A673 (cell line): Measurements from ENCODE around the gene SPOCD1. TPM values are rescaled to one million over a fixed set of nuclear protein-coding genes. Genes with fewer than 3 reads are reported as not detected.

Experiments
- BruUV-seq: library from RNA; stranded (reverse); fragments of 400-500 nt; replicated peaks from 2 replicates; lab custom pipeline; 2021; lab: Mats Ljungman, UMichigan
- CTCF ChIA-PET: fragments of 300-600 bp; sonication (Branson Sonifier 250); formaldehyde crosslinking; loops from one replicate; lab custom pipeline; 2022; ENCODE audit warnings: antibody characterized with exemption; lab: Charles Lee
- POLR2A ChIA-PET: fragments of 300-600 bp; sonication (Branson Sonifier 250); formaldehyde crosslinking; loops from one replicate; lab custom pipeline; 2022; ENCODE audit warnings: antibody characterized with exemption; ENCODE audit not compliant: low non-redundant PET; lab: Charles Lee
- DNase-seq: peaks from one replicate; pipeline ENCODE4 v3.0.0-alpha.2; 2015; ENCODE audit warnings: low spot score
- H3K27ac ChIP-seq: fragments of 200-600 bp; sonication (generic); 2 replicates; pipeline ENCODE4 v1.5.1; 2016; ENCODE audit warnings: mixed run types, low read depth, mild to moderate bottlenecking, mixed read lengths, antibody characterized with exemption, low read length; ENCODE audit not compliant: poor library complexity, severe bottlenecking
- H3K27me3 ChIP-seq: fragments of 200-600 bp; sonication (generic); replicated peaks from 2 replicates; pipeline ENCODE4 v1.6.1; 2017; ENCODE audit warnings: mixed run types, low read depth, mild to moderate bottlenecking, mixed read lengths, antibody characterized with exemption, low read length; ENCODE audit not compliant: insufficient read depth, poor library complexity
- H3K36me3 ChIP-seq: fragments of 200-600 bp; sonication (generic); 2 replicates; pipeline ENCODE4 v1.6.1; 2016; ENCODE audit warnings: mixed run types, mild to moderate bottlenecking, mixed read lengths, antibody characterized with exemption, low read length; ENCODE audit not compliant: insufficient read depth, poor library complexity, severe bottlenecking
- H3K4me1 ChIP-seq: fragments of 200-600 bp; sonication (generic); 2 replicates; pipeline ENCODE4 v1.6.1; 2017; ENCODE audit warnings: mixed run types, mild to moderate bottlenecking, mixed read lengths, antibody characterized with exemption, low read length; ENCODE audit not compliant: insufficient read depth, poor library complexity, severe bottlenecking
- H3K4me3 ChIP-seq: fragments of 200-600 bp; sonication (generic); 2 replicates; pipeline ENCODE4 v1.5.1; 2016; ENCODE audit warnings: low read depth, mixed run types, mild to moderate bottlenecking, mixed read lengths, low read length; ENCODE audit not compliant: poor library complexity, severe bottlenecking
- H3K9me3 ChIP-seq: fragments of 200-600 bp; sonication (generic); 2 replicates; pipeline ENCODE4 v1.6.1; 2016; ENCODE audit warnings: mixed run types, low read depth, mild to moderate bottlenecking, mixed read lengths, antibody characterized with exemption, low read length; ENCODE audit not compliant: poor library complexity, severe bottlenecking
- CTCF ChIP-seq: fragments of 300-800, 200-600 bp; sonication (generic); conservative IDR thresholded peaks from 2 replicates; pipeline ENCODE4 v1.5.1; 2017; ENCODE audit warnings: low read depth, mild to moderate bottlenecking, antibody characterized with exemption, low read length, moderate library complexity, mixed read lengths
- EZH2 ChIP-seq: fragments of 200-600 bp; sonication (generic); IDR thresholded peaks from 2 replicates; pipeline ENCODE4 v1.6.1; 2017; ENCODE audit warnings: borderline replicate concordance, low read depth, mild to moderate bottlenecking, mixed read lengths, antibody characterized with exemption, low read length; ENCODE audit not compliant: poor library complexity, severe bottlenecking
- intact Hi-C: fragments of 100-400 bp; cut with micrococcal nuclease; formaldehyde crosslinking; loops from one replicate; pipeline ENCODE4 v1.10.0; 2022; ENCODE audit not compliant: unreplicated experiment
- total RNA-seq: library from RNA; stranded (reverse); gene quantifications from 2 replicates; pipeline ENCODE4 v1.2.3, GENCODE V29; 2021

The SPOCD1 gene
- total RNA-seq, 1 experiment from 2014 or later, result 0.58 TPM

- no peaks in the 10 kb centered on the region for H3K36me3 ChIP-seq
- TF ChIP-seq CTCF (no peak), EZH2 (no peak)
- intact Hi-C loops, result loop anchor here (10.0 kb wide), 1 partner anchor 387 kb away; no protein-coding TSS in a partner anchor
- no peak overlapping the region for H3K4me3 ChIP-seq
- H3K4me1 ChIP-seq, result peaks cover 26% of the 10 kb centered on the region
- CTCF ChIA-PET, result no interaction called here
- DNase-seq, result no peak
- H3K27ac ChIP-seq, result no peak overlapping the region
- BruUV-seq, result no TSS peak
- no peaks in the 10 kb centered on the region for H3K9me3 ChIP-seq
- POLR2A ChIA-PET, result no interaction called here
- H3K27me3 ChIP-seq, result no peaks in the 10 kb centered on the region
Measured at GRCh38 chr1:31781756-31782371, 34.0 kb downstream of the SPOCD1 start.

GRCh38 chr1:31781138-31781755 lies 34.6 kb downstream of the SPOCD1 start:
- CTCF ChIA-PET, result no interaction called here
- intact Hi-C loops, result loop anchor here (10.0 kb wide), 1 partner anchor 386 kb away; no protein-coding TSS in a partner anchor
- Histone ChIP-seq H3K4me3 (no peak overlapping the region), H3K9me3 (no peaks in the 10 kb centered on the region), H3K27ac (no peak overlapping the region), H3K36me3 (no peaks in the 10 kb centered on the region), H3K27me3 (no peaks in the 10 kb centered on the region), H3K4me1 (peaks cover 26% of the 10 kb centered on the region)
- POLR2A ChIA-PET, result no interaction called here
- DNase-seq, result no peak
- no peak for TF ChIP-seq EZH2
- no peak for TF ChIP-seq CTCF
- BruUV-seq, result no TSS peak

- intact Hi-C loops, result loop anchor here (10.0 kb wide), 1 partner anchor 386 kb away; no protein-coding TSS in a partner anchor
Measured at GRCh38 chr1:31780632-31781031, 35.2 kb downstream of the SPOCD1 start.

More at GRCh38 chr1:31780632-31781031, 35.2 kb downstream of the SPOCD1 start:
- DNase-seq, result no peak
- Histone ChIP-seq H3K27ac (no peak overlapping the region), H3K4me3 (no peak overlapping the region), H3K4me1 (peaks cover 26% of the 10 kb centered on the region), H3K9me3 (no peaks in the 10 kb centered on the region), H3K36me3 (no peaks in the 10 kb centered on the region), H3K27me3 (no peaks in the 10 kb centered on the region)
- CTCF ChIA-PET, result no interaction called here
- BruUV-seq, result no TSS peak
- POLR2A ChIA-PET, result no interaction called here
- TF ChIP-seq CTCF, result no peak
- TF ChIP-seq EZH2, result no peak
